Activated B cell treated with CpG ODN at 0.5 μM for 24 hours (primary cell): ENCODE results near the gene ABRAXAS1. TPM values are rescaled to one million over a fixed set of nuclear protein-coding genes. Genes with fewer than 3 reads are reported as not detected.

Source experiments
- ATAC-seq: fragments of 200-7000 bp; cut with Tn5 transposase; one replicate; pipeline ENCODE4 v1.10.0; 2021; ENCODE audit warnings: low read depth, mild to moderate bottlenecking, moderate library complexity
- CTCF ChIA-PET: fragments of 350-600 bp; sonication (Branson Sonifier 250); formaldehyde crosslinking; loops from one replicate; lab custom pipeline; 2021; ENCODE audit warnings: antibody characterized with exemption; lab: Charles Lee
- POLR2A ChIA-PET: fragments of 350-600 bp; sonication (Branson Sonifier 250); formaldehyde crosslinking; loops from one replicate; lab custom pipeline; 2021; ENCODE audit warnings: antibody characterized with exemption; lab: Charles Lee
- DNase-seq: peaks from one replicate; pipeline ENCODE4 v3.0.0; 2022
- H3K27ac Mint-ChIP-seq: one replicate; pipeline ENCODE4 v1.8.0; 2020; ENCODE audit warnings: mixed read lengths
- H3K27me3 Mint-ChIP-seq: one replicate; pipeline ENCODE4 v1.8.0; 2021; ENCODE audit warnings: mixed read lengths
- H3K36me3 Mint-ChIP-seq: one replicate; pipeline ENCODE4 v1.8.0; 2021; ENCODE audit warnings: low read depth, mixed read lengths
- H3K4me1 Mint-ChIP-seq: one replicate; pipeline ENCODE4 v1.8.0; 2021; ENCODE audit warnings: mixed read lengths
- H3K4me3 Mint-ChIP-seq: one replicate; pipeline ENCODE4 v1.8.0; 2020; ENCODE audit warnings: mild to moderate bottlenecking, mixed read lengths
- H3K9me3 Mint-ChIP-seq: one replicate; pipeline ENCODE4 v1.8.0; 2020; ENCODE audit warnings: mixed read lengths
- intact Hi-C: fragments of 100-400 bp; cut with micrococcal nuclease; formaldehyde crosslinking; loops from one replicate; pipeline ENCODE4 v1.15.1; 2024
- total RNA-seq: library from RNA; stranded (reverse); gene quantifications from 2 replicates; pipeline ENCODE4 v1.2.3, GENCODE V29; 2022
- TF ChIP-seq, protein P1 (sequence below): fragments of 200-600 bp; IDR thresholded peaks from one replicate; pipeline ENCODE4 v1.8.0; 2022; ENCODE audit warnings: antibody characterized with exemption, mild to moderate bottlenecking

ABRAXAS1 gene
- total RNA-seq, 1 donor from 2014 or later = 23.5 TPM

DNA sequence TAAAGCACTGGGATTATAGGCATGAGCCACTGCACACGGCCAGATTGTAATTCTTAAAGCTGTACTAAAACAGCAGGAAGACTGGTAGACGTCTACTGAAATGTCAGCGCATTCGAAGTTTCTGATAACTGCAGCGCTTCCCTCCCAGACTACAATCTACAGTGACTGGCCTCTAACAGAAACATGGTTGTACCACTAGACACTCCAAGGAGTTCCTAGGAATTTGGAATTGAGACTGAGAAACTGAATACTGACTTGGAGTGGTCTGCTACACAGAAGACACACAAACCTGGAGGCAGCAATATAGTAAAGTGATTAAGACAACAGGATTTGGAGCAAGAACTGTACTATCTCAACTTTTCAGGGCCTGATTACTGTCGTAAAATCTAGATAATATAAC lies 30.2 kb downstream of the ABRAXAS1 start:
- Mint-ChIP-seq H3K4me3 (peak overlapping the region; percentile 99), H3K36me3 (peaks cover 66% of the 10 kb centered on the region), H3K27me3 (no peaks in the 10 kb centered on the region), H3K4me1 (peaks cover 55% of the 10 kb centered on the region), H3K9me3 (no peaks in the 10 kb centered on the region), H3K27ac (peak overlapping the region; percentile 99)
- intact Hi-C loops = loop anchor here (1.0 to 5.0 kb wide), 10 partner anchors 14 to 1082 kb away; partner anchors contain the start of genes ABRAXAS1, COPS4, COQ2 and ENOPH1
- ATAC-seq (no peak), DNase-seq (no peak)
- TF ChIP-seq, protein P1, sequence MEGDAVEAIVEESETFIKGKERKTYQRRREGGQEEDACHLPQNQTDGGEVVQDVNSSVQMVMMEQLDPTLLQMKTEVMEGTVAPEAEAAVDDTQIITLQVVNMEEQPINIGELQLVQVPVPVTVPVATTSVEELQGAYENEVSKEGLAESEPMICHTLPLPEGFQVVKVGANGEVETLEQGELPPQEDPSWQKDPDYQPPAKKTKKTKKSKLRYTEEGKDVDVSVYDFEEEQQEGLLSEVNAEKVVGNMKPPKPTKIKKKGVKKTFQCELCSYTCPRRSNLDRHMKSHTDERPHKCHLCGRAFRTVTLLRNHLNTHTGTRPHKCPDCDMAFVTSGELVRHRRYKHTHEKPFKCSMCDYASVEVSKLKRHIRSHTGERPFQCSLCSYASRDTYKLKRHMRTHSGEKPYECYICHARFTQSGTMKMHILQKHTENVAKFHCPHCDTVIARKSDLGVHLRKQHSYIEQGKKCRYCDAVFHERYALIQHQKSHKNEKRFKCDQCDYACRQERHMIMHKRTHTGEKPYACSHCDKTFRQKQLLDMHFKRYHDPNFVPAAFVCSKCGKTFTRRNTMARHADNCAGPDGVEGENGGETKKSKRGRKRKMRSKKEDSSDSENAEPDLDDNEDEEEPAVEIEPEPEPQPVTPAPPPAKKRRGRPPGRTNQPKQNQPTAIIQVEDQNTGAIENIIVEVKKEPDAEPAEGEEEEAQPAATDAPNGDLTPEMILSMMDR = no peak
- POLR2A ChIA-PET = interaction anchor here (0.7 to 2.2 kb wide), 10 partner anchors 9 to 554 kb away, joined by 3 to 29 read pairs (median 7); partner anchors contain the start of genes ABRAXAS1, COPS4, COQ2 and THAP9
- CTCF ChIA-PET = interaction anchor here (0.6 to 1.4 kb wide), 3 partner anchors 37 to 174 kb away, joined by 3 to 4 read pairs (median 3); no protein-coding TSS in a partner anchor

DNA sequence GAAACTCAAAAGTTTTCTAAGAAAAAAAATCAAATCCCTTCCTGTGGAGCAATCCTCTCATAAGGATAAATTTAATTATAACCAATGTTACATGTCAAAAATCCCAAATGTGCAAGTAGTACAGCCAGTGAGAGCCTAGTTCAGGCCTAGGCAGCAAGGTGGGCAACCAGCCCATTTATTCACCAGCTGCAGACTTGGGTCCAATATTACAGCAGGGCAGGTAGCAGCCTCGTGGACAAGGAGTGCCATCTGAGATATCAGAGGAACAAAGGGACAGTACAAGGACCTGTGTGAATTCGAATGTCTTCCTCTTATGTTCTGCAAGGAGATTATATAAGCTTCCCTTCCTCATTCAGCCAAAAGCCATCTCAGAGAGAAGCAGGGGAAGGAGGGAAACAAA lies 35.9 kb downstream of the ABRAXAS1 start:
- TF ChIP-seq, protein P1 = no peak
- ATAC-seq (no peak), DNase-seq (no peak)
- Mint-ChIP-seq H3K27me3 (no peaks in the 10 kb centered on the region), H3K4me3 (no peak overlapping the region), H3K9me3 (no peaks in the 10 kb centered on the region), H3K36me3 (peaks cover 48% of the 10 kb centered on the region), H3K27ac (peak overlapping the region; percentile 68), H3K4me1 (peaks cover 18% of the 10 kb centered on the region)
- ChIA-PET POLR2A (interaction anchor here (0.7 kb wide), 1 partner anchor 8 kb away, joined by 4 read pairs; no protein-coding TSS in a partner anchor), CTCF (no interaction called here)
- intact Hi-C loops = no loop called here

DNA sequence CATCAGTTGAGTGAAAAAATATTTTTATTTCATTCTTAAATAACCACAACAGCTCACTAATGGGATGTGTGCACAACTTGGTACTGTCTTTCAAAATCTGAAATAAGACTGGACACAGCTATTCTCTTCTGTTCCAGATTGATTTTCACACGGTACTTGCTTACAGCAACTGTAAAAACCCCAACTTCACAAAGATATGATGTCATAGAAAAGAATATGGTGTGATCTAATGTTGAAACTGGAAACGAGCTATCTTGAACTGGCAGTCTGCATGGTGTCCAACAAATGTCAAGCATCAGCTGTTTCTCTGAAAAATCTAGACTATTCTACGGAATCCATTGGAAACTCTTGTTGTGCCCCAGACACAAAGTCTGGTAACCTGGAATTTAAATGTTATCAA lies 44.0 kb downstream of the ABRAXAS1 start:
- TF ChIP-seq, protein P1 = no peak
- ATAC-seq (peak; percentile 49), DNase-seq (no peak)
- intact Hi-C loops = loop anchor here (1.0 kb wide), 1 partner anchor 14 kb away; the partner anchor contains the start of gene HELQ
- H3K9me3 Mint-ChIP-seq = no peaks in the 10 kb centered on the region
- ChIA-PET POLR2A (interaction anchor here (0.6 to 3.1 kb wide), 7 partner anchors 9 to 541 kb away, joined by 3 to 22 read pairs (median 4); partner anchors contain the start of genes COPS4, COQ2, HELQ and MRPS18C), CTCF (interaction anchor here (1.3 kb wide), 1 partner anchor 15 kb away, joined by 3 read pairs; the partner anchor contains the start of genes HELQ and MRPS18C)
- H3K4me1 Mint-ChIP-seq = peaks cover 37% of the 10 kb centered on the region
- H3K27ac Mint-ChIP-seq = peak overlapping the region; percentile 83
- H3K36me3 Mint-ChIP-seq = peaks cover 68% of the 10 kb centered on the region
- no peak overlapping the region for H3K4me3 Mint-ChIP-seq
- H3K27me3 Mint-ChIP-seq = no peaks in the 10 kb centered on the region

DNA sequence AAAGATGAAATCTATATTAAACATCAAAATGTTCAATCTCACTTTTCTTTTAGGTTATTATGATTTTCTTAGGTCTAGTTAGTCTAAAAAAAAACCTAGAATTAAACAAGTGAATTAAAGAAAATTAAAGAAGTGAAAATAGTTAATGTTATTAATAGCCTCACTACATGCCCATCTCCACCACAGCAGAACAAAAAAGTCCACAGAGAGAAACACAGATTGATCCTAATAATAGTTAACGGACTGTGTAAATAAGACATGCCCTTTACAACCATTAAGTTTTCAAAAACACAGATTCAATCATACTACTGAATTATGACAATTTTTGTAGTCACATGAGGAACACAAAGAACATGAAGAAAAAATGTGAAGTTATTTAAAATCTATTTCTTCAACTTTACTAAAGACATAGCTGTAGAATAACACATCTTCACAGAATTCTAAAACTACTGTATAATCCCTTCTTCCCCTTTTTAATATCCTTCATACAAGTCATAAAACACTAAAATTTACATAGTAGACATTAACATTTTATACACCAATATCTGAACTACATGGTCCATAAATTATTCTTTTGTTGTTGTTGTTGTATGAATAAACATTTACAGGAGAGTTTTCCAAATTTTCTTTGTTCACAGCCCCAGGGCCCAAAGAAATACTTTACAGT lies 44.6 kb downstream of the ABRAXAS1 start:
- POLR2A ChIA-PET = interaction anchor here (0.8 to 3.1 kb wide), 6 partner anchors 9 to 540 kb away, joined by 3 to 22 read pairs (median 4); partner anchors contain the start of genes COPS4, COQ2, HELQ and MRPS18C
- Mint-ChIP-seq H3K36me3 (peaks cover 69% of the 10 kb centered on the region), H3K27ac (peak overlapping the region; percentile 83)

More for the DNA sequence above, 44.6 kb downstream of the ABRAXAS1 start:
- Mint-ChIP-seq H3K4me1 (peaks cover 37% of the 10 kb centered on the region), H3K4me3 (peak overlapping the region; percentile 52), H3K27me3 (no peaks in the 10 kb centered on the region), H3K9me3 (no peaks in the 10 kb centered on the region)
- intact Hi-C loops = loop anchor here (1.0 kb wide), 1 partner anchor 15 kb away; the partner anchor contains the start of gene HELQ
- TF ChIP-seq, protein P1 = no peak
- DNase-seq (no peak), ATAC-seq (peak; percentile 54)
- CTCF ChIA-PET = interaction anchor here (1.3 kb wide), 1 partner anchor 15 kb away, joined by 3 read pairs; the partner anchor contains the start of genes HELQ and MRPS18C
